HFFc6 (cell line): ENCODE measurements around the gene ACAD10. TPM values are rescaled to one million over a fixed set of nuclear protein-coding genes. Genes with fewer than 3 reads are reported as not detected.
"Not testable (repeated sequence)": the region's sequence is repeated elsewhere in the genome, so short reads cannot be mapped to it uniquely, and the experiment has no call there.

Source experiments
- DNase-seq: peaks from one replicate; pipeline ENCODE4 v3.0.0-alpha.2; 2018
- H3K27ac Mint-ChIP-seq: 2 replicates; pipeline ENCODE4 v1.8.0; 2020; ENCODE audit warnings: mild to moderate bottlenecking, mixed read lengths
- H3K27me3 Mint-ChIP-seq: 2 replicates; pipeline ENCODE4 v1.8.0; 2021; ENCODE audit warnings: mild to moderate bottlenecking, moderate library complexity, mixed read lengths; ENCODE audit not compliant: insufficient read depth
- H3K36me3 Mint-ChIP-seq: 2 replicates; pipeline ENCODE4 v1.8.0; 2021; ENCODE audit warnings: low read depth, mixed read lengths
- H3K4me1 Mint-ChIP-seq: 2 replicates; pipeline ENCODE4 v1.8.0; 2020; ENCODE audit warnings: low read depth, mixed read lengths
- H3K4me3 Mint-ChIP-seq: 2 replicates; pipeline ENCODE4 v1.8.0; 2020; ENCODE audit warnings: mild to moderate bottlenecking, moderate library complexity, mixed read lengths
- H3K9me3 Mint-ChIP-seq: 2 replicates; pipeline ENCODE4 v1.8.0; 2020; ENCODE audit warnings: mild to moderate bottlenecking, mixed read lengths
- total RNA-seq, 6 experiments: library from RNA; stranded (reverse); fragmentation: NEBNext Ultra II Directional; extraction: Animal tissue kit (Norgen Biotek cat#: 25700); gene quantifications; 2 replicates in 1 of 6; 3 replicates in 5 of 6; pipeline ENCODE4 v1.2.3, GENCODE V29; 2021
- TF ChIP-seq, protein P1 (sequence below): fragments of 200-600 bp; sonication (generic); IDR thresholded peaks from 2 replicates; pipeline ENCODE4 v1.5.0; 2021; ENCODE audit warnings: antibody characterized with exemption, mild to moderate bottlenecking

The ACAD10 gene
- total RNA-seq, 6 experiments from 2014 or later, result 12.8 to 18.4 (median 17.8) TPM

DNA sequence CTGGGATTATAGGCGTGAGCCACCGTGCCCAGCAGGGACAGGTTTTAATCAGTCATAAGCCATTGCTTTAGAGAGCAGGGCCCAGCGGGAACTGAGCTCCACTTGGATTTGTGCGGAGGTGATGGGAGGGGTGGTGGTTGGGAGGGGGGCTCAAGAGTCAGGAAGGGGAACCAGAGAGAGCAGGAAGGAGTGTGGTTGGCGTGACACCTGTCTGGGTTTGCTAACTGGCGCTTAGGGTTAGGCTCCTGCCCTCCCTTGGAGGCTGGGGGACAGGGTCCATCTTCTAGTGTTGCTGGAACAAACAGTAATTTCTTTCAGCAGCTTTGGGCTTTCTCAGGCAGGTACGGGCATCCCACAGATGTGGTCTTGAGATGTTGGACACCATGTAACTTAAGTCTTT lies 73.4 kb downstream of the ACAD10 start:
- H3K36me3 Mint-ChIP-seq, result no peaks in the 10 kb centered on the region
- TF ChIP-seq, protein P1, sequence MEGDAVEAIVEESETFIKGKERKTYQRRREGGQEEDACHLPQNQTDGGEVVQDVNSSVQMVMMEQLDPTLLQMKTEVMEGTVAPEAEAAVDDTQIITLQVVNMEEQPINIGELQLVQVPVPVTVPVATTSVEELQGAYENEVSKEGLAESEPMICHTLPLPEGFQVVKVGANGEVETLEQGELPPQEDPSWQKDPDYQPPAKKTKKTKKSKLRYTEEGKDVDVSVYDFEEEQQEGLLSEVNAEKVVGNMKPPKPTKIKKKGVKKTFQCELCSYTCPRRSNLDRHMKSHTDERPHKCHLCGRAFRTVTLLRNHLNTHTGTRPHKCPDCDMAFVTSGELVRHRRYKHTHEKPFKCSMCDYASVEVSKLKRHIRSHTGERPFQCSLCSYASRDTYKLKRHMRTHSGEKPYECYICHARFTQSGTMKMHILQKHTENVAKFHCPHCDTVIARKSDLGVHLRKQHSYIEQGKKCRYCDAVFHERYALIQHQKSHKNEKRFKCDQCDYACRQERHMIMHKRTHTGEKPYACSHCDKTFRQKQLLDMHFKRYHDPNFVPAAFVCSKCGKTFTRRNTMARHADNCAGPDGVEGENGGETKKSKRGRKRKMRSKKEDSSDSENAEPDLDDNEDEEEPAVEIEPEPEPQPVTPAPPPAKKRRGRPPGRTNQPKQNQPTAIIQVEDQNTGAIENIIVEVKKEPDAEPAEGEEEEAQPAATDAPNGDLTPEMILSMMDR, result no peak

DNA sequence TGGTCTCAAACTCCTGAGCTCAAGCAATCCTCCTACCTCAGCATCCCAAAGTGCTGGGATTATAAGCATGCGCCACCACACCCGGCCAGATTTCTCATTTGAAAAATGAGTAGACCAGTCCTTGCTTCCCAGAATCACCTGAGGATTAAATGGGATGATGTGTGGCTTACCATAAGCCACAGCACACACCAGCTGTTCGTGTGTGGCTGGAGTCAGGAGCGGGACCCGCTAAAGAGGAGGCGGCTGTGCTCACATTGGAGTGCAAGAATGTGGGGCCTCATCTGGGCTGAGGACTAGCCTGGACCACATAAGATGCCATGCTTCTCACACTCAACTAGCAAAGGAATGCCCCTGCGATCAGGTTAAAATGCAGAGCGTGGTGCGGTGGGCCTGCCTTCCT lies 74.1 kb downstream of the ACAD10 start:
- Mint-ChIP-seq H3K36me3 (no peaks in the 10 kb centered on the region), H3K27ac (no peak overlapping the region), H3K27me3 (no peaks in the 10 kb centered on the region; the same call in 1 of the 2 replicates), H3K9me3 (no peaks in the 10 kb centered on the region), H3K4me1 (no peaks in the 10 kb centered on the region), H3K4me3 (no peak overlapping the region)
- no peak for DNase-seq
- TF ChIP-seq, protein P1, result no peak

More for the DNA sequence above, 73.4 kb downstream of the ACAD10 start:
- H3K27ac Mint-ChIP-seq, result no peak overlapping the region
- H3K9me3 Mint-ChIP-seq, result no peaks in the 10 kb centered on the region
- no peaks in the 10 kb centered on the region for H3K4me1 Mint-ChIP-seq
- H3K27me3 Mint-ChIP-seq, result no peaks in the 10 kb centered on the region; the same call in 1 of the 2 replicates
- no peak for DNase-seq
- no peak overlapping the region for H3K4me3 Mint-ChIP-seq

DNA sequence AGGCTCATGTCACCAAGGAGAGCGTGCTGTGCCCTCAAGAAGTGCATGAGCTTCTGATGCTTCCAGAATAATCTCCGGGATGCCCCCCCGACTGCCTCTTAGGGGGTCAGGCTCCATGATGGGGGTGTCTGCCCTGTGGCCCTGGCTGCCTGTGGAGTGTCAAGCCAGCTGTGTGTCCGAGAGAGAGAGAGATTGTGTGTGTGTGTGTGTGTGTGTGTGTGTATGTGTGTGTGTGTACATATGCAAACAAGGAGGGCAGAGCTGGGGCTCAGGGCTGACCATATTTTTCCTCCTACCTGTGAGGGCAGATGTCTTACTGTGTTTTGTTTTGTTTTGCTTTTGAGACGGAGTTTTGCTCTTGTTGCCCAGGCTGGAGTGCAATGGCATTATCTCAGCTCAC lies 75.2 kb downstream of the ACAD10 start:
- Mint-ChIP-seq H3K4me3 (no peak overlapping the region), H3K27me3 (no peaks in the 10 kb centered on the region; the same call in 1 of the 2 replicates), H3K4me1 (peaks cover 2% of the 10 kb centered on the region), H3K27ac (no peak overlapping the region), H3K36me3 (no peaks in the 10 kb centered on the region), H3K9me3 (no peaks in the 10 kb centered on the region)
- TF ChIP-seq, protein P1, result no peak
- no peak for DNase-seq

DNA sequence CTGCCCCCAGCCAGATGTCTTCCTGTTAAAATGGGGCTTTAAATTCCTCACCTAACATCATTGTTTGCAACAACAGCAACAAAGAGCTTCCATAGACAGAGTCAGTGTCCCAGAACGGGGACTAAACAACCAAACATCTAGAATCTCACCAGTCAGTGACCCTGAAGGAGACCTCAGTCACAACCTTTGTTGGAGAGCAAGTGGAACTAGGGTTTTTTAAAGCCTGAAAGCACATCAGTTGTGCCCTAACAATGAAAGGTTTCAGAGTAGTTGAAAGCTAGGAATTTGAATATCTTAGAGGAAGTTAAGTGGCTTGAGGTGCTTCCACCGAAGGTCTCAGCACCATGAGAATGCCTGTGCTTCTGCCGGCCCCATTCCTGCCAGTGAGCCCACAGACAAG lies 75.9 kb downstream of the ACAD10 start:
- Mint-ChIP-seq H3K27ac (no peak overlapping the region), H3K36me3 (no peaks in the 10 kb centered on the region), H3K4me3 (no peak overlapping the region), H3K27me3 (no peaks in the 10 kb centered on the region; the same call in 1 of the 2 replicates), H3K4me1 (peaks cover 7% of the 10 kb centered on the region), H3K9me3 (no peaks in the 10 kb centered on the region)
- DNase-seq, result no peak
- TF ChIP-seq, protein P1, result no peak

DNA sequence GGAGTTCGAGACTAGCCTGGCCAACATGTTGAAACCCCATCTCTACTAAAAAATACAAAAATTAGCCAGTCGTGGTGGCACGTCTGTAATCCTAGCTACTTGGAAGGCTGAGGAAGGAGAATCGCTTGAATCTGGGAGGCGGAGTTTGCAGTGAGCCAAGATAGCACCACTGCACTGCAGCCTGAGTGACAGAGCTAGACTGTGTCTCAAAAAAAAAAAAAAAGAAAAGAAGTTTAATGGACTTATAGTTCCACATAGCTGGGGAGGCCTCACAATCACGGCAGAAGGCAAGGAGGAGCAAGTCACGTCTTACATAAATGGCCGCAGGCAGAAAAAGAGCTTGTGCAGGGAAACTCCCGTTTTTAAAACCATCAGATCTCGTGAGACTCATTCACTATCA lies 77.7 kb downstream of the ACAD10 start:
- DNase-seq, H3K27me3 Mint-ChIP-seq, H3K9me3 Mint-ChIP-seq, H3K36me3 Mint-ChIP-seq, H3K27ac Mint-ChIP-seq, H3K4me3 Mint-ChIP-seq: not testable (repeated sequence)
- peaks cover 21% of the 10 kb centered on the region for H3K4me1 Mint-ChIP-seq

DNA sequence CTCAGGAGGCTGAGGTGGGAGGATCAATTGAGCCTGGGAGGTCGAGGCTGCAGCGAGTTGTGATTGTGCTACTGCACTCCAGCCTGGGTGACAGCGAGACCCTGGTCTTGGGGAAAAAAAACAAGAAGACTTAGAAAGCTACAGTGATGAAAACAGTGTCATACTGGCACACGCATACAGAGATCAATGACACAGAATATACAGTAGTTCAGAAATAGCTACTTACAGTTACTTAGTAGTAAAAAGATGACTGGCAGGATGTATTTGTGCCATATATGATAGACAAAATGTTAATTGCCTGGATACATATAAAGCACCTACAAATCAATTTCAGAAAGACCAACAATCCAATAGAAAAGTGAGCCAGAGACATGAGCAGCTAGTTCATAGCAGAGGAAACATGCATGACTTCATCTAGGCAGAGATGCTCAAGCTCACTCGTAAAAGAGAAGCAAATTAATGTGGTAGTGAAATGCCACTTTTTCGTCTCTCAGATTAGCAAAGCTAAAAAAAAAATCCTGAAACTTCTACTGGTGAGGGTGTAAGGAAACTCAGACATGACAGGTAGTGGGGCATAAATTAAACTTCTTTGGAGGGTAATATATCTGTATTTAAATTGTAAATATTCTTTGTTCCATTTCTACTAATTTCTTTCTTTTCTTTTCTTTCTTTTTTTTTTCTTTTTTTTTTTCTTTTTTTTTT lies 78.4 kb downstream of the ACAD10 start:
- H3K27me3 Mint-ChIP-seq, result no peaks in the 10 kb centered on the region; the same call in 1 of the 2 replicates
- TF ChIP-seq, protein P1, result no peak
- peaks cover 21% of the 10 kb centered on the region for H3K4me1 Mint-ChIP-seq
- no peak overlapping the region for H3K27ac Mint-ChIP-seq
- no peak for DNase-seq
- H3K9me3 Mint-ChIP-seq, result no peaks in the 10 kb centered on the region
- no peak overlapping the region for H3K4me3 Mint-ChIP-seq
- H3K36me3 Mint-ChIP-seq, result no peaks in the 10 kb centered on the region
